NOMO-1 (cell line): ENCODE data around the gene ZBTB7C.

ENCODE experiments used
- DNase-seq, 2 experiments: peaks; one replicate each; lab custom pipeline; 2025; ENCODE audit not compliant: unreplicated experiment in 2 of 2; lab: John Stamatoyannopoulos, UW

The ZBTB7C gene

GRCh38 chr18:48011926-48012465 is 397.2 kb downstream of the ZBTB7C start:
- no peak for DNase-seq

GRCh38 chr18:48010264-48010663 is 398.9 kb downstream of the ZBTB7C start:
- no peak for DNase-seq

GRCh38 chr18:48009116-48009745 is 400.0 kb downstream of the ZBTB7C start:
- no peak for DNase-seq

GRCh38 chr18:48007955-48008701 is 401.1 kb downstream of the ZBTB7C start:
- peak; percentile 34 to 39 for DNase-seq

GRCh38 chr18:48007381-48007780 is 401.8 kb downstream of the ZBTB7C start:
- no peak for DNase-seq

GRCh38 chr18:48006415-48007175 is 402.6 kb downstream of the ZBTB7C start:
- DNase-seq: no peak

- no peak for DNase-seq
Measured at GRCh38 chr18:48004577-48004976, 404.6 kb downstream of the ZBTB7C start.

GRCh38 chr18:48003426-48004349 is 405.5 kb downstream of the ZBTB7C start:
- no peak for DNase-seq

- DNase-seq: no peak
Measured at GRCh38 chr18:48002933-48003365, 406.2 kb downstream of the ZBTB7C start.

- DNase-seq: no peak
Measured at GRCh38 chr18:48000701-48001100, 408.5 kb downstream of the ZBTB7C start.

GRCh38 chr18:47999801-48000248 is 409.4 kb downstream of the ZBTB7C start:
- DNase-seq: peak; percentile 73 to 78

GRCh38 chr18:47997338-47997780 is 411.8 kb downstream of the ZBTB7C start:
- DNase-seq: no peak

- DNase-seq: no peak
Measured at GRCh38 chr18:47996091-47996541, 413.1 kb downstream of the ZBTB7C start.

- no peak for DNase-seq
Measured at GRCh38 chr18:47995654-47996053, 413.5 kb downstream of the ZBTB7C start.

- DNase-seq: no peak
Measured at GRCh38 chr18:47993409-47993808, 415.8 kb downstream of the ZBTB7C start.

GRCh38 chr18:47992976-47993375 is 416.2 kb downstream of the ZBTB7C start:
- no peak for DNase-seq

- no peak for DNase-seq
Measured at GRCh38 chr18:47992266-47992665, 416.9 kb downstream of the ZBTB7C start.

GRCh38 chr18:47990981-47991380 is 418.2 kb downstream of the ZBTB7C start:
- DNase-seq: no peak

GRCh38 chr18:47987388-47987699 is 421.8 kb downstream of the ZBTB7C start:
- DNase-seq: peak in 1 of 2 experiments; percentile 5
